HepG2 (cell line): Measurements from ENCODE around the gene LRRFIP2. TPM values are rescaled to one million over a fixed set of nuclear protein-coding genes. Genes with fewer than 3 reads are reported as not detected.

ENCODE experiments used
- EP300 ChIP-seq, 3 experiments: sonication (generic) in 1 of 3; formaldehyde crosslinking in 1 of 3; IDR thresholded peaks; 2 replicates each; pipeline versions ENCODE4 v1.5.1 to v1.6.1; 2011 to 2020; ENCODE audit warnings: low read depth in 2 of 3, low read length in 2 of 3, borderline replicate concordance in 1 of 3, improper control_type of control experiment in 1 of 3, mild to moderate bottlenecking in 1 of 3, missing genetic modification reagents in 1 of 3, moderate library complexity in 1 of 3
- ZHX2 ChIP-seq, 2 experiments: sonication (generic) in 1 of 2; formaldehyde crosslinking in 1 of 2; IDR thresholded peaks; 2 replicates each; pipeline versions ENCODE4 v1.6.1 to v1.9.0; 2014 to 2022; ENCODE audit warnings: antibody characterized with exemption in 1 of 2, borderline replicate concordance in 1 of 2, inconsistent platforms in 1 of 2, low read depth in 1 of 2, missing genetic modification reagents in 1 of 2
- polyA plus RNA-seq, 8 experiments: library from polyadenylated mRNA; depleted of rRNA in 3 of 8; stranded (reverse) in 7 of 8; unstranded in 1 of 8; fragments of >200 nt; fragmentation: Illumina TruSeq in 4 of 8; extraction: Trizol in 4 of 8; gene quantifications; 2 replicates each; pipeline versions ENCODE4 v1.2.1 to v1.2.3, GENCODE V29; 2011 to 2016; ENCODE audit warnings: low read depth in 4 of 8, missing spikeins in 1 of 8, mixed read lengths in 1 of 8; ENCODE audit not compliant: insufficient read depth in 1 of 8
- total RNA-seq, 5 experiments: library from RNA; depleted of rRNA; stranded (reverse); fragments of >200 nt; fragmentation: Illumina TruSeq; extraction: Trizol; gene quantifications; 2 replicates each; pipeline ENCODE4 v1.2.3, GENCODE V29; 2016; ENCODE audit warnings: low read depth in 1 of 5

Gene LRRFIP2
- total and polyA plus RNA-seq, 2 of the 13 experiments (the other 11 are each of a cell fraction or from before 2014, with no cell fraction given) = 13.5 to 32.2 TPM

DNA sequence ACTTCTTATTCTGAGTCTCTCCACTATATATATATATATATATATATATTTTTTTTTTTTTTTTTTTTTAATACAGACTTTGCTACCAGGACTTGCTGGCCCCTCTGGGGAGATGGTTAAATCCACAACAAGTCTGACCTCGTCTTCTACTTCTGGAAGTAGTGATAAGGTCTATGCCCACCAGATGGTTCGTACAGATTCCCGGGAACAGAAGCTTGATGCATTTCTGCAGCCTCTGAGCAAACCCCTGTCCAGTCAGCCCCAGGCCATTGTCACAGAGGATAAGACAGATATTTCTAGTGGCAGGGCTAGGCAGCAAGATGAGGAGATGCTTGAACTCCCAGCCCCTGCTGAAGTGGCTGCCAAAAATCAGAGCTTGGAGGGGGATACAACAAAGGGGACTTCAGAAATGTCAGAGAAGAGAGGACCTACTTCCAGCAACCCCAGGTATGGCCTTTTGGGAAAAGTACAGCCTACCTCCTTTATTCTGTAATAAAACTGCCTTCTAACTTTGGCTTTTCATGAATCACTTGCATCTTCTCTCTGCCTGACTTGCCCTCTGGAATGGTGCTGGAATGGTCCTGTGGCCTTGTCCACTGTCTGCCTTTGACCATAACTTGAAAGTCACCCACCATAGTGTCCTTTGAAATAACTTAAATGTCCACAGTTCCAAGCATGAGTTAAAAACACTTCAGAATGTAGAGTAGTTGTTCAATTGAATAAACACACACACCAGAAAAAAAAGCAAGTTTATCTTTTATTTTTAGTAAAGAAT is 148.6 kb downstream of the LRRFIP2 start (continued):
- TF ChIP-seq ZHX2 (IDR thresholded peaks at IDR 0.05; ENCODE audit: low read depth) (no peak), ZHX2 (CRISPR knock-in tag; IDR thresholded peaks at IDR 0.05; ENCODE audit: borderline replicate concordance) (no peak), EP300 (IDR thresholded peaks at IDR 0.05; ENCODE audit: low read depth in 2 of 2, low read length in 2 of 2) (no peak), EP300 (CRISPR knock-in tag; IDR thresholded peaks at IDR 0.05; ENCODE audit: borderline replicate concordance) (no peak)
